Breast epithelium (tissue), 4 donors: ENCODE data around the gene ANTXR2. TPM values are rescaled to one million over a fixed set of nuclear protein-coding genes. Genes with fewer than 3 reads are reported as not detected.

Experiments
- DNase-seq, 2 donors: peaks; one replicate each; pipeline ENCODE4 v3.0.0-alpha.2; 2019; ENCODE audit warnings: low spot score in 2 of 2
- H3K27ac ChIP-seq, 2 donors: fragments of 200-600 bp; sonication (generic) in 1 of 2; one replicate each; pipeline ENCODE4 v1.5.1; 2016 to 2019; ENCODE audit warnings: mild to moderate bottlenecking in 1 of 2
- H3K27me3 ChIP-seq, 2 donors: fragments of 200-600 bp; sonication (generic) in 1 of 2; one replicate each; pipeline versions ENCODE4 v1.5.1 to v1.6.0; 2017 to 2019; ENCODE audit warnings: control low read depth in 1 of 2, mild to moderate bottlenecking in 1 of 2
- H3K36me3 ChIP-seq: fragments of 200-600 bp; one replicate; pipeline ENCODE4 v1.5.1; 2019
- H3K4me1 ChIP-seq, 2 donors: fragments of 200-600 bp; sonication (generic); one replicate each; pipeline ENCODE4 v1.5.1; 2016 to 2019; ENCODE audit warnings: control low read depth in 1 of 2
- H3K4me3 ChIP-seq, 3 donors: fragments of 200-600 bp; sonication (generic); 1 replicate in 2 of 3; 2 replicates in 1 of 3; pipeline ENCODE4 v1.5.1; 2016 to 2019; ENCODE audit warnings: mild to moderate bottlenecking in 3 of 3, moderate library complexity in 2 of 3
- H3K9me3 ChIP-seq, 2 donors: fragments of 200-600 bp; sonication (generic) in 1 of 2; one replicate each; pipeline ENCODE4 v1.5.1; 2016 to 2019; ENCODE audit warnings: control low read depth in 1 of 2
- POLR2A ChIP-seq: fragments of 450-650 bp; IDR thresholded peaks from one replicate; pipeline ENCODE4 v1.6.1; 2016; ENCODE audit warnings: antibody characterized with exemption, mild to moderate bottlenecking, moderate library complexity
- POLR2AphosphoS5 ChIP-seq, 3 donors: sonication (generic); formaldehyde crosslinking; IDR thresholded peaks; one replicate each; pipeline ENCODE4 v1.6.1; 2017; ENCODE audit warnings: antibody characterized with exemption in 3 of 3
- intact Hi-C: fragments of 100-400 bp; cut with DNase I; formaldehyde crosslinking; loops from one replicate; pipeline ENCODE4 v1.15.1; 2023; ENCODE audit warnings: low total_unique reads
- total RNA-seq, 3 donors: library from RNA; depleted of rRNA; stranded (reverse); fragments of >200 nt; gene quantifications; one replicate each; pipeline ENCODE4 v1.1.0, GENCODE V29; 2016
- TF ChIP-seq, protein P1 (sequence below), 3 donors: fragments of 450-650 bp; IDR thresholded peaks; one replicate each; pipeline ENCODE4 v1.5.1; 2016 to 2017; ENCODE audit warnings: antibody characterized with exemption in 3 of 3, mild to moderate bottlenecking in 3 of 3, moderate library complexity in 3 of 3

ANTXR2 gene
- total RNA-seq, 3 donors from 2014 or later, result 55.1 to 229 (median 77.4) TPM

DNA sequence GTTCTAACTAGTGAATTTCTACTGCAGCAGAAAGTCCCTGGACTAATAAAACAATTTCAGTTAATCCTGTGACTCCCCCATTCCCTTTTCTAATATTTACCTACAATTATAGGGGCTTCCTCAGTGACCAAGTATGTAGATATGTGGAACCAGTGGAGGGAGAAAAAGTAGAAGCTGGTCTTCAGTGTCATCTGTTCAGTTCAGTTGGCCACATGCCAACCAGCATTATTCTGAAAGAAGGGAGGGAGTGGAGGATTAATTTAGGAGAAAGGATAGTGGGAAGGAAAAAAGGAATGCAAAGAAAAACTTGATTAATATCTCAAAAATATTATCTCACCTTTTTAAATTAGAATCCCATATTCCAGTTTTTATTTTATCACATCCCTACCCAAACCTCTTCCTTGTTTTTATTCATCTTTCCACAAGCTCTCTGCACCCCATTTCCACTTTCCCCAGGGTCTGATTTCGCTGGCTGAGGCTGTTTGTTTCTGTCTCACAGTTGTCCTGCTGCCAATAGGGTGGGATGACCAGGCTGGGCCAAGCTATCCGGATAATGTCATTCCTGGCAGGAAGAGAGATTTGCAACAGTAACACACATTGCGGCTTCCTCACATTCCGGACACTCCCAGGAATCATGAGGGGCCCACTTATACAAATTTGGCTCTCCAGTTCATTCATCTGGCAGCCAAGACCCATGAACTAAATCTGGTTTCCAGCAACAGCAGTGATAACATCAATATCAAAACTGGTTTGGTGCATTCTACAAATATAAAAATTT, 24.6 kb upstream of the ANTXR2 start:
- Histone ChIP-seq H3K36me3 (no peaks in the 10 kb centered on the region), H3K4me3 (no peak overlapping the region), H3K27me3 (no peaks in the 10 kb centered on the region), H3K4me1 (no peaks in the 10 kb centered on the region), H3K27ac (no peak overlapping the region), H3K9me3 (no peaks in the 10 kb centered on the region)
- DNase-seq, result no peak
- no peak for TF ChIP-seq POLR2AphosphoS5 (IDR thresholded peaks at IDR 0.05)
- no peak for TF ChIP-seq POLR2A
- TF ChIP-seq, protein P1, sequence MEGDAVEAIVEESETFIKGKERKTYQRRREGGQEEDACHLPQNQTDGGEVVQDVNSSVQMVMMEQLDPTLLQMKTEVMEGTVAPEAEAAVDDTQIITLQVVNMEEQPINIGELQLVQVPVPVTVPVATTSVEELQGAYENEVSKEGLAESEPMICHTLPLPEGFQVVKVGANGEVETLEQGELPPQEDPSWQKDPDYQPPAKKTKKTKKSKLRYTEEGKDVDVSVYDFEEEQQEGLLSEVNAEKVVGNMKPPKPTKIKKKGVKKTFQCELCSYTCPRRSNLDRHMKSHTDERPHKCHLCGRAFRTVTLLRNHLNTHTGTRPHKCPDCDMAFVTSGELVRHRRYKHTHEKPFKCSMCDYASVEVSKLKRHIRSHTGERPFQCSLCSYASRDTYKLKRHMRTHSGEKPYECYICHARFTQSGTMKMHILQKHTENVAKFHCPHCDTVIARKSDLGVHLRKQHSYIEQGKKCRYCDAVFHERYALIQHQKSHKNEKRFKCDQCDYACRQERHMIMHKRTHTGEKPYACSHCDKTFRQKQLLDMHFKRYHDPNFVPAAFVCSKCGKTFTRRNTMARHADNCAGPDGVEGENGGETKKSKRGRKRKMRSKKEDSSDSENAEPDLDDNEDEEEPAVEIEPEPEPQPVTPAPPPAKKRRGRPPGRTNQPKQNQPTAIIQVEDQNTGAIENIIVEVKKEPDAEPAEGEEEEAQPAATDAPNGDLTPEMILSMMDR (IDR thresholded peaks at IDR 0.05), result no peak
- intact Hi-C loops, result no loop called here

DNA sequence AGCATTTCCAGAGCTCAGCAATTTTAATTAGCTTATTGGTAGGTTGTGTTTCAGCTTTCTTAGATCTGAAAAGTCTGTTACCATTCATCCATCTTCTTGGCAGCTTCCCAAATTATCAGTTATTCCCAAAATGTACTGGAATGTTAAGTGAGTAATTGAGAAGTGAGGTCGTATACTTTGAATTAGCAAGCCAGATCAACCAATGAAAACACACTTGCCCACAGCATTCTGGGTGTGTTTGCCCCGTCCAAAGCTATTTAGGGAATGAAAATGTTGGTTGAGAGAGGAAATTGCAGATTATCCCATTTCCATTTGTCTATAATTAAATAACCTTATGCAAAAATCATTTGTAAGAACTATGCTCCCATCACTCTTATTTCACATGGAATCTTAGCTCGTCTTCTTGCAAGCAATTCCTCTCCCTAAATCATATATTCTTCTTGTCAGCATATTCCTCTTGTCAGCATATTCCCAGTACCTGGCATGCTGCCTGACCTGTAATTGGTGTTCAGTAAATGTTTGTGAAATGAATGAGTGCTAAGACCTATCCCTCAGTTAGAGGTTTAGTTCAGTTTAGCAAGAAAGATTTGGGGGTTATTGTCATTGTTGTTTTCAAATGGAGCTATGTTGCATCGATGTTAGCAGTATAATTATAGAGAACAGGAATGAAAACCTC, 23.3 kb upstream of the ANTXR2 start:
- TF ChIP-seq POLR2A, result no peak
- TF ChIP-seq, protein P1 (IDR thresholded peaks at IDR 0.05), result no peak
- no peak for TF ChIP-seq POLR2AphosphoS5 (IDR thresholded peaks at IDR 0.05)
- H3K4me3 ChIP-seq, result no peak overlapping the region
- H3K36me3 ChIP-seq, result no peaks in the 10 kb centered on the region
- no peaks in the 10 kb centered on the region for H3K9me3 ChIP-seq
- H3K4me1 ChIP-seq, result no peaks in the 10 kb centered on the region
- H3K27ac ChIP-seq, result no peak overlapping the region
- intact Hi-C loops, result no loop called here
- no peak for DNase-seq
- H3K27me3 ChIP-seq, result no peaks in the 10 kb centered on the region

DNA sequence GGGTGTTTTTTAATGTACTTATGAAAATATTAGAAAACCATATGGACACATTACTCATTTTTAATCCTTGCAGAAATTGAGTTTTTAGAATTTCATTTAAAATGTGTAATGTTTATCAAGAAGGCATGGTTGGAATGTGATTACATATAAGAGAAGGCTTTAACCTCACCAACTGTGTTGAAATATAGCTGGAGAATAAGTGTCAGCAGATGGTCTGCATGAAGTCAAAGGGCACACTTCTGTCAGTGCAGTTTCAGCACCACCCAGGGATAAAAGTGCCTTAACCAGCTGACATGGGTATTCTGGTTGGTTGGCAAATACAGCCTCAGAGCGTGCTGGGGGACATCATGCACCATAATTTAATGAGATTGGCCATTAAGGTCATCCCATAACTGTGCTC, 21.2 kb upstream of the ANTXR2 start:
- Histone ChIP-seq H3K4me1 (no peaks in the 10 kb centered on the region), H3K27me3 (no peaks in the 10 kb centered on the region), H3K27ac (no peak overlapping the region), H3K4me3 (no peak overlapping the region), H3K36me3 (no peaks in the 10 kb centered on the region), H3K9me3 (no peaks in the 10 kb centered on the region)
- DNase-seq, result no peak
- no peak for TF ChIP-seq POLR2AphosphoS5 (IDR thresholded peaks at IDR 0.05)
- no peak for TF ChIP-seq POLR2A
- TF ChIP-seq, protein P1 (IDR thresholded peaks at IDR 0.05), result no peak
- intact Hi-C loops, result no loop called here

DNA sequence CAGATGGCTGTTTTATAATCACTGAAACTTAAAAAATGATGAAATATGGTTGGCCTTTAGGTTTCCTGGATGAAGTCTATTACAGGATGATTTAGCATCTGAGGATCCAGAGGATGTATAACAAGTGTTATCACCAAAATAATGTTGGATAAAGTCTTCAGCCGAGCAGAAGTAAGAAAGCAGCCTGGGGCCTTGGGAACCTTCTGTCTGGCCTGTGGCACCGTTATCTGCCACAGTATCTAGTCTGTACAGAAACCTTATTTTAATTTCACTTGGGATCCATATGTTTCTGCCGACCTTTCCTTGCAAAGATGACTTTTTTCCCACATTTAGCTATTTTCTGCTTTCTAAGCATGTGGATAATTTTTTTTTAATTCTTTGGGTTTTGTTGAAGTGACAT, 20.5 kb upstream of the ANTXR2 start:
- intact Hi-C loops, result loop anchor here (2.0 kb wide), 1 partner anchor 49 kb away; no protein-coding TSS in a partner anchor
- Histone ChIP-seq H3K4me3 (no peak overlapping the region), H3K27me3 (no peaks in the 10 kb centered on the region), H3K9me3 (no peaks in the 10 kb centered on the region), H3K27ac (no peak overlapping the region), H3K36me3 (no peaks in the 10 kb centered on the region), H3K4me1 (no peaks in the 10 kb centered on the region)
- DNase-seq, result no peak
- TF ChIP-seq, protein P1 (IDR thresholded peaks at IDR 0.05), result no peak
- TF ChIP-seq POLR2A, result no peak
- no peak for TF ChIP-seq POLR2AphosphoS5 (IDR thresholded peaks at IDR 0.05)

DNA sequence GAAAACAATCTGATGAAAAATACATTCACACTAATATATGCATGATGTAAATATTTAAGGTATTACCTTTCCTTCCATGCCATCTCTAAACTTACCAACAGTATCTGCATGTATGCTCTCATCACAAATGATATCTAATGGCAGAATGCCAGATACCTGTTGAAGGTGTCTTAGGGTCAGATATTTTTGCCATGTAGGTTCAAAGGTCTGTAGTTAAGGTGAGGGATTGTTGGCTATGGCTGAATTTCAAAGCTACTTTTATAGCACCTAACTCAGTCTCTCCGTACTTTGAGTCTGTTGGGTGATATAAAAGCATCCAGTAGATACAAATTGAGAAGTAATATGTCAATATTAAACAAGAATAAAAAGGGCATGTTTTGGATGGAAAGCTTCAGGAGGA, 19.8 kb upstream of the ANTXR2 start:
- DNase-seq, result no peak
- Histone ChIP-seq H3K27me3 (no peaks in the 10 kb centered on the region), H3K9me3 (no peaks in the 10 kb centered on the region), H3K36me3 (no peaks in the 10 kb centered on the region), H3K4me3 (no peak overlapping the region), H3K27ac (no peak overlapping the region), H3K4me1 (no peaks in the 10 kb centered on the region)
- TF ChIP-seq POLR2A (no peak), POLR2AphosphoS5 (IDR thresholded peaks at IDR 0.05) (no peak)
- TF ChIP-seq, protein P1 (IDR thresholded peaks at IDR 0.05), result no peak
- intact Hi-C loops, result loop anchor here (2.0 kb wide), 1 partner anchor 48 kb away; no protein-coding TSS in a partner anchor
